RWPE1 (cell line): Measurements from ENCODE around the gene CTU2.

Source experiments
- CTCF ChIA-PET: fragments of 350-600 bp; sonication (Branson Sonifier 250); formaldehyde crosslinking; extraction: SDS; loops from one replicate; lab custom pipeline; 2021; lab: Yijun Ruan, JAX
- POLR2A ChIA-PET: fragments of 400-600 bp; formaldehyde crosslinking; extraction: SDS; loops from one replicate; lab custom pipeline; 2020; ENCODE audit warnings: antibody characterized with exemption; ENCODE audit not compliant: low non-redundant PET; lab: Yijun Ruan, JAX
- DNase-seq: peaks from one replicate; pipeline ENCODE4 v3.0.0; 2012; ENCODE audit warnings: low spot score
- H3K27ac ChIP-seq: fragments of 450-650 bp; 2 replicates; pipeline ENCODE4 v1.5.1; 2017
- TF ChIP-seq, protein P1 (sequence below): fragments of 450-650 bp; conservative IDR thresholded peaks from 2 replicates; pipeline ENCODE4 v1.5.1; 2017; ENCODE audit warnings: low read depth, mild to moderate bottlenecking

CTU2 gene

GRCh38 chr16:88758227-88758943 is 52.1 kb downstream of the CTU2 start:
- TF ChIP-seq, protein P1, sequence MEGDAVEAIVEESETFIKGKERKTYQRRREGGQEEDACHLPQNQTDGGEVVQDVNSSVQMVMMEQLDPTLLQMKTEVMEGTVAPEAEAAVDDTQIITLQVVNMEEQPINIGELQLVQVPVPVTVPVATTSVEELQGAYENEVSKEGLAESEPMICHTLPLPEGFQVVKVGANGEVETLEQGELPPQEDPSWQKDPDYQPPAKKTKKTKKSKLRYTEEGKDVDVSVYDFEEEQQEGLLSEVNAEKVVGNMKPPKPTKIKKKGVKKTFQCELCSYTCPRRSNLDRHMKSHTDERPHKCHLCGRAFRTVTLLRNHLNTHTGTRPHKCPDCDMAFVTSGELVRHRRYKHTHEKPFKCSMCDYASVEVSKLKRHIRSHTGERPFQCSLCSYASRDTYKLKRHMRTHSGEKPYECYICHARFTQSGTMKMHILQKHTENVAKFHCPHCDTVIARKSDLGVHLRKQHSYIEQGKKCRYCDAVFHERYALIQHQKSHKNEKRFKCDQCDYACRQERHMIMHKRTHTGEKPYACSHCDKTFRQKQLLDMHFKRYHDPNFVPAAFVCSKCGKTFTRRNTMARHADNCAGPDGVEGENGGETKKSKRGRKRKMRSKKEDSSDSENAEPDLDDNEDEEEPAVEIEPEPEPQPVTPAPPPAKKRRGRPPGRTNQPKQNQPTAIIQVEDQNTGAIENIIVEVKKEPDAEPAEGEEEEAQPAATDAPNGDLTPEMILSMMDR = no peak
- POLR2A ChIA-PET = no interaction called here
- DNase-seq = no peak
- CTCF ChIA-PET = interaction anchor here (0.5 to 2.4 kb wide), 5 partner anchors 10 to 148 kb away, joined by 3 to 10 read pairs (median 3); no protein-coding TSS in a partner anchor
- H3K27ac ChIP-seq = peak overlapping the region; percentile 79

DNA sequence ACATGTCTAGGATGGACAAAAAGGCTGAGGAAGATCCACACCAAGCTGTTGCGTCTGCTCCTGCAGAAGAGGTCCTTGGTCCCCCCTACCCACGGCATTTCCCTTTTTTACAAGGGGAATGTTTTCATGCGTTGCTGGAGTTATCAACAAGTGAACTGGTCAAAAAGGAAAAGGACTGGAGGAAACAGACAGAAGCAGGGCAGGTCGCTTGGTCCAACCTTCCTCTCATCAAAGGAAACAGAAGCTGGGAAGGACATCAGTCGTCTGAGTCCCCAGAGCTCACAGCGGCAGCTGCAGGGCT is 52.6 kb downstream of the CTU2 start:
- peak overlapping the region; percentile 79; the same call in 1 of the 2 replicates for H3K27ac ChIP-seq
- POLR2A ChIA-PET = no interaction called here
- no peak for DNase-seq
- CTCF ChIA-PET = interaction anchor here (0.8 to 2.4 kb wide), 2 partner anchors 11 to 21 kb away, joined by 3 to 10 read pairs; no protein-coding TSS in a partner anchor
- TF ChIP-seq, protein P1 = no peak

DNA sequence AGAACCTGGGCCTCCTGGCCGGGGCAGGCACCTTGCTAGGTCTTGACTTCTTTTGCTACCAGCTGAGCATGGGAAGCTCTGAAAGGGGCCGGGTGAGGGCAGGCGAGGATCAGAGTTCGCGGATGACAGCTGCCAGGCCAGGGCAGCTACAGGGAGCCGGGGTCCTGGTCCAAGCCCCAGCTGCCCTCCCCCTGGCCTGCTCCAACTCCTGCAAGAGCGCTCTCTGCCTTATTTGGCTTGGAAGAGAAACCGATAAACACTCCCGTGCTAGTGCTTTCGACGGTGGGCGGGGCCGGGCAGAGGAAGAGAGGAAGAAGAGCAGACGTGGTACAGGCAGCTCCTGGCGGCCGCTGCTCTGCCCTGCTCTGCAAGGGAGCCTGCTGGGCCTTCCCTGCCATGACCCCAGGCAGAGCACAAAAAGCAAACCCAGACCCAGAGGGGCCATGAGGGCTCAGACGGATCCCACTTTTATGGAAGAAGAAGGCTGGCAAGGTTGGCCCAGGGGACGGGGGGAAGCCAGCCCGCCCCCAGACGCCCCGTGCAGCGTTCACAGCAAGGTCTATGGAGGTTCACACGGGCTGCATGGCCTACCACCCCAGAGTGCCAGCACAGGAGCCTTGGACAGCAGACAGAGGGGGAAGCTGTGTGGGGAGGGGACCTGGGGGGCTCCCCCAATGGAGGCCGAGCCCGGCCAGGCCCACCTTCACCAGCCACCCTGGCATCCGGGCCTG is 53.1 kb downstream of the CTU2 start:
- TF ChIP-seq, protein P1 = no peak
- H3K27ac ChIP-seq = peak overlapping the region; percentile 79; the same call in 1 of the 2 replicates
- CTCF ChIA-PET = interaction anchor here (0.7 to 2.4 kb wide), 3 partner anchors 11 to 24 kb away, joined by 3 to 10 read pairs (median 3); no protein-coding TSS in a partner anchor
- DNase-seq = no peak
- POLR2A ChIA-PET = interaction anchor here (0.5 kb wide), 1 partner anchor 185 kb away, joined by 3 read pairs; no protein-coding TSS in a partner anchor

- ChIA-PET CTCF (interaction anchor here (0.7 kb wide), 2 partner anchors 24 to 127 kb away, joined by 3 to 5 read pairs; no protein-coding TSS in a partner anchor), POLR2A (interaction anchor here (0.5 kb wide), 1 partner anchor 186 kb away, joined by 3 read pairs; no protein-coding TSS in a partner anchor)
- TF ChIP-seq, protein P1 = no peak
- peak overlapping the region; percentile 79; the same call in 1 of the 2 replicates for H3K27ac ChIP-seq
- no peak for DNase-seq
These were observed 53.7 kb downstream of the CTU2 start for GRCh38 chr16:88759976-88760350.

GRCh38 chr16:88760424-88761142 is 54.3 kb downstream of the CTU2 start:
- TF ChIP-seq, protein P1 = no peak
- no peak for DNase-seq
- ChIA-PET CTCF (interaction anchor here (0.7 kb wide), 1 partner anchor 127 kb away, joined by 5 read pairs; no protein-coding TSS in a partner anchor), POLR2A (interaction anchor here (0.5 kb wide), 1 partner anchor 186 kb away, joined by 3 read pairs; no protein-coding TSS in a partner anchor)
- H3K27ac ChIP-seq = peak overlapping the region; percentile 51
